ENCODE results near the gene TPI1. TPM values are rescaled to one million over a fixed set of nuclear protein-coding genes. Genes with fewer than 3 reads are reported as not detected.

Gene TPI1
- total RNA-seq, 4 donors from 2014 or later: 360 to 671 (median 400) TPM

DNA sequence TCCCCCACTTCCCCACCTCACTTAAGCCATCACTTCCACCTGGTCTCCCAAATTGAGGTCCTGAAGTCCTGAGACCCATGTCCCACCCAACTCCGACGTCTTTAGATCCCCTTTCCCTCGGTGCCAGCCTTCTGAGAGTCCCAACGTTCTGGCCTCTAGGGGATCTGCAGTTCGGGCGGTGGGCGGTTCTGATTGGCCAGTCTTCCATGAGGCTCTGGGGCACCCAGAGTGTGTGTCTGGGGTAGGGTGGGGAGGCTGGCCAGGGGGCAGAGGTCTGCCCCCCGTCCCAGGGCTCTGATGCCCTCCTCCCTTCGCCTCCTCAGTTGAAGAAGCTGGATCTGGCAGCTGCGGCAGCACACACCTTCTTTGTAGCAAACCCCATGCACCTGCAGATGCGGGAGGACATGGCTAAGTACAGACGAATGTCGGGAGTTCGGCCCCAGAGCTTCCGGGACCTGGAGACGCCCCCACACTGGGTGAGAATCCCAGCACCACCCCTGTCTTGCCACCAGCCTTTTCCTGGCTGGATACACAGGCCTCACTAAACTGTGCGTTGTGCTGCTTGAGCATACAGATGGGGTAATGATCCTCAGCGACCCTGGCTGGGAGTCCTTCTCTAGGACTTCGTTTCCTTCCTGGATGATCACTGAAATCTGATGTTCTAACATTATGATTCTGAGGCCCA lies 37.7 kb upstream of the TPI1 start:
- intact Hi-C loops (cut with DNase I; ENCODE audit: low total_unique reads) (loop anchor here (5.0 kb wide), 1 partner anchor 92 kb away; no protein-coding TSS in a partner anchor), in situ Hi-C loops (cut with MboI; ENCODE audit: low pct_ligation_motif_present in 1 of 4, low pct_unique_long_range_greater_than_20kb in 1 of 4, low sequenced_read_pairs in 3 of 4) (loop anchor here in 3 of 4 donors (10.0 to 25.0 kb wide), 2 partner anchors 85 to 92 kb away; no protein-coding TSS in a partner anchor)
- no peaks in the 10 kb centered on the region for H3K9me3 ChIP-seq
- TF ChIP-seq POLR2A (IDR thresholded peaks at IDR 0.05): no peak
- TF ChIP-seq, protein P1, sequence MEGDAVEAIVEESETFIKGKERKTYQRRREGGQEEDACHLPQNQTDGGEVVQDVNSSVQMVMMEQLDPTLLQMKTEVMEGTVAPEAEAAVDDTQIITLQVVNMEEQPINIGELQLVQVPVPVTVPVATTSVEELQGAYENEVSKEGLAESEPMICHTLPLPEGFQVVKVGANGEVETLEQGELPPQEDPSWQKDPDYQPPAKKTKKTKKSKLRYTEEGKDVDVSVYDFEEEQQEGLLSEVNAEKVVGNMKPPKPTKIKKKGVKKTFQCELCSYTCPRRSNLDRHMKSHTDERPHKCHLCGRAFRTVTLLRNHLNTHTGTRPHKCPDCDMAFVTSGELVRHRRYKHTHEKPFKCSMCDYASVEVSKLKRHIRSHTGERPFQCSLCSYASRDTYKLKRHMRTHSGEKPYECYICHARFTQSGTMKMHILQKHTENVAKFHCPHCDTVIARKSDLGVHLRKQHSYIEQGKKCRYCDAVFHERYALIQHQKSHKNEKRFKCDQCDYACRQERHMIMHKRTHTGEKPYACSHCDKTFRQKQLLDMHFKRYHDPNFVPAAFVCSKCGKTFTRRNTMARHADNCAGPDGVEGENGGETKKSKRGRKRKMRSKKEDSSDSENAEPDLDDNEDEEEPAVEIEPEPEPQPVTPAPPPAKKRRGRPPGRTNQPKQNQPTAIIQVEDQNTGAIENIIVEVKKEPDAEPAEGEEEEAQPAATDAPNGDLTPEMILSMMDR (IDR thresholded peaks at IDR 0.05): peak in 1 of 5 experiments; percentile 19
- H3K4me3 ChIP-seq: peak overlapping the region; percentile 44 to 72 (median 61)
- peaks cover 41% of the 10 kb centered on the region for H3K27me3 ChIP-seq
- H3K36me3 ChIP-seq: no peaks in the 10 kb centered on the region
- no peak for DNase-seq
- H3K27ac ChIP-seq: peak overlapping the region; percentile 72 to 82 (median 76)
- WGBS, 2 donors (ENCODE audit: low coverage in 1 of 2): 32% methylated on average over 19 of the region's 19 CpGs; no CpG with 5 or more reads in 1 of the 2 donors
- peaks cover 9 to 32% (median 19%) of the 10 kb centered on the region in 4 donors for H3K4me1 ChIP-seq

DNA sequence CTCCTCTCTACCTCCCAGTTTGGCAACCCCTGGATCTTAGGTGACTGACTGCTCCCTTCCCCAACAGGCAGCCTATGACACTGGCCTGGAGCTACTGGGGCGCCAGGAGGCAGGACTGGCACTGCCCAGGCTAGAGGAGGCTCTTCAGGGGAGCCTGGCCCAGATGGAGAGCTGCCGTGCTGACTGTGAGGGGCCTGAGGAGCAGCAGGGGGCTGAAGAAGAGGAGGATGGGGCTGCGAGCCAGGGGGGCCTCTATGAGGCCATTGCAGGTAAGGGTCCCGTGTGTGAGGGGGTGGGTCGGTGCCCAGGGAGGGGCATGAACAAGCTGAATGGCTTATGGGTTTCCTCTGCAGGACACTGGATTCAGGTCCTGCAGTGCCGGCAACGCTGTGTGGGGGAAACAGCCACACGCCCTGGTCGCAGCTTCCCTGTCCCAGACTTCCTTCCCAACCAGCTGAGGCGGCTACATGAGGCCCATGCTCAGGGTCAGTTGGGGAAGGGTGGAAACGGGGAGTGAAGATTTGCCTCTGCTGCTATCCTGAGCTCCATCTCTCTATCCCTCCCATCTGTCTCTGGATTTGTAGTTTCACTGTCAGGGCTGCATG lies 36.9 kb upstream of the TPI1 start:
- Histone ChIP-seq H3K4me3 (no peak overlapping the region), H3K36me3 (no peaks in the 10 kb centered on the region), H3K27ac (no peak overlapping the region), H3K9me3 (no peaks in the 10 kb centered on the region), H3K27me3 (peaks cover 34% of the 10 kb centered on the region), H3K4me1 (peaks cover 6 to 28% (median 19%) of the 10 kb centered on the region in 4 donors)
- WGBS, 2 donors (ENCODE audit: low coverage in 1 of 2): 87% methylated on average over 11 of the region's 11 CpGs; no CpG with 5 or more reads in 1 of the 2 donors
- intact Hi-C loops (cut with DNase I; ENCODE audit: low total_unique reads) (no loop called here), in situ Hi-C loops (cut with MboI; ENCODE audit: low pct_ligation_motif_present in 1 of 4, low pct_unique_long_range_greater_than_20kb in 1 of 4, low sequenced_read_pairs in 3 of 4) (loop anchor here in 2 of 4 donors (25.0 kb wide), 1 partner anchor 93 kb away; no protein-coding TSS in a partner anchor)
- DNase-seq: no peak
- TF ChIP-seq EP300 (IDR thresholded peaks at IDR 0.05; ENCODE audit: low read depth) (no peak), POLR2A (IDR thresholded peaks at IDR 0.05) (no peak), POLR2AphosphoS5 (IDR thresholded peaks at IDR 0.05) (no peak)
- TF ChIP-seq, protein P1 (IDR thresholded peaks at IDR 0.05): no peak

GRCh38 chr12:6830999-6831398 lies 36.3 kb upstream of the TPI1 start:
- no peak overlapping the region for H3K27ac ChIP-seq
- H3K9me3 ChIP-seq: no peaks in the 10 kb centered on the region
- no peak overlapping the region for H3K4me3 ChIP-seq
- H3K27me3 ChIP-seq: peaks cover 33% of the 10 kb centered on the region
- TF ChIP-seq EP300 (IDR thresholded peaks at IDR 0.05; ENCODE audit: low read depth): no peak
- TF ChIP-seq, protein P1 (IDR thresholded peaks at IDR 0.05): no peak
- in situ Hi-C loops (cut with MboI; ENCODE audit: low pct_ligation_motif_present in 1 of 4, low pct_unique_long_range_greater_than_20kb in 1 of 4, low sequenced_read_pairs in 3 of 4): loop anchor here in 2 of 4 donors (25.0 kb wide), 1 partner anchor 94 kb away; no protein-coding TSS in a partner anchor
- intact Hi-C loops (cut with DNase I; ENCODE audit: low total_unique reads): no loop called here
- H3K4me1 ChIP-seq: peaks cover 5 to 27% (median 19%) of the 10 kb centered on the region in 4 donors
- DNase-seq: no peak
- 91% methylated on average over 6 of the region's 6 CpGs; no CpG with 5 or more reads in 1 of the 2 donors for WGBS, 2 donors (ENCODE audit: low coverage in 1 of 2)
- H3K36me3 ChIP-seq: no peaks in the 10 kb centered on the region

GRCh38 chr12:6831450-6831995 lies 35.8 kb upstream of the TPI1 start:
- Histone ChIP-seq H3K36me3 (no peaks in the 10 kb centered on the region), H3K4me3 (no peak overlapping the region), H3K27ac (no peak overlapping the region), H3K9me3 (no peaks in the 10 kb centered on the region), H3K4me1 (peaks cover 5 to 27% (median 19%) of the 10 kb centered on the region in 4 donors), H3K27me3 (peaks cover 33% of the 10 kb centered on the region)
- intact Hi-C loops (cut with DNase I; ENCODE audit: low total_unique reads): no loop called here
- no peak for TF ChIP-seq POLR2A (IDR thresholded peaks at IDR 0.05)
- 67 to 82% methylated on average over 4 to 12 of the region's 12 CpGs for WGBS, 2 donors (ENCODE audit: low coverage in 1 of 2)
- DNase-seq: no peak
- in situ Hi-C loops (cut with MboI; ENCODE audit: low pct_ligation_motif_present in 1 of 4, low pct_unique_long_range_greater_than_20kb in 1 of 4, low sequenced_read_pairs in 3 of 4): loop anchor here in 2 of 4 donors (25.0 kb wide), 1 partner anchor 94 kb away; no protein-coding TSS in a partner anchor
